Measurements from ENCODE around the gene RAB3GAP1.
"Not testable (repeated sequence)": the region's sequence is repeated elsewhere in the genome, so short reads cannot be mapped to it uniquely, and the experiment has no call there.

RAB3GAP1 gene

GRCh38 chr2:135074216-135074615 lies 22.1 kb downstream of the RAB3GAP1 start:
- TF ChIP-seq MYC (IDR thresholded peaks at IDR 0.05; ENCODE audit: low read depth, low read length) (no peak), POLR2A (IDR thresholded peaks at IDR 0.05; ENCODE audit: extremely low read depth, insufficient read length) (no peak)
- TF ChIP-seq, protein P1, sequence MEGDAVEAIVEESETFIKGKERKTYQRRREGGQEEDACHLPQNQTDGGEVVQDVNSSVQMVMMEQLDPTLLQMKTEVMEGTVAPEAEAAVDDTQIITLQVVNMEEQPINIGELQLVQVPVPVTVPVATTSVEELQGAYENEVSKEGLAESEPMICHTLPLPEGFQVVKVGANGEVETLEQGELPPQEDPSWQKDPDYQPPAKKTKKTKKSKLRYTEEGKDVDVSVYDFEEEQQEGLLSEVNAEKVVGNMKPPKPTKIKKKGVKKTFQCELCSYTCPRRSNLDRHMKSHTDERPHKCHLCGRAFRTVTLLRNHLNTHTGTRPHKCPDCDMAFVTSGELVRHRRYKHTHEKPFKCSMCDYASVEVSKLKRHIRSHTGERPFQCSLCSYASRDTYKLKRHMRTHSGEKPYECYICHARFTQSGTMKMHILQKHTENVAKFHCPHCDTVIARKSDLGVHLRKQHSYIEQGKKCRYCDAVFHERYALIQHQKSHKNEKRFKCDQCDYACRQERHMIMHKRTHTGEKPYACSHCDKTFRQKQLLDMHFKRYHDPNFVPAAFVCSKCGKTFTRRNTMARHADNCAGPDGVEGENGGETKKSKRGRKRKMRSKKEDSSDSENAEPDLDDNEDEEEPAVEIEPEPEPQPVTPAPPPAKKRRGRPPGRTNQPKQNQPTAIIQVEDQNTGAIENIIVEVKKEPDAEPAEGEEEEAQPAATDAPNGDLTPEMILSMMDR (IDR thresholded peaks at IDR 0.05; ENCODE audit: low read depth, low read length) = no peak
- TF ChIP-seq, protein P2, sequence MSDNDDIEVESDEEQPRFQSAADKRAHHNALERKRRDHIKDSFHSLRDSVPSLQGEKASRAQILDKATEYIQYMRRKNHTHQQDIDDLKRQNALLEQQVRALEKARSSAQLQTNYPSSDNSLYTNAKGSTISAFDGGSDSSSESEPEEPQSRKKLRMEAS (IDR thresholded peaks at IDR 0.05; ENCODE audit: low read depth, low read length) = no peak
- H3K4me3 ChIP-seq (ENCODE audit: low read depth, low read length) = no peak overlapping the region
- no peak for DNase-seq (ENCODE audit: low read depth)

- H3K4me3 ChIP-seq (ENCODE audit: low read depth, low read length) = no peak overlapping the region
- TF ChIP-seq, protein P2 (IDR thresholded peaks at IDR 0.05; ENCODE audit: low read depth, low read length) = no peak
- TF ChIP-seq, protein P1 (IDR thresholded peaks at IDR 0.05; ENCODE audit: low read depth, low read length) = no peak
- TF ChIP-seq MYC (IDR thresholded peaks at IDR 0.05; ENCODE audit: low read depth, low read length) = no peak
- TF ChIP-seq POLR2A (IDR thresholded peaks at IDR 0.05; ENCODE audit: extremely low read depth, insufficient read length) = no peak
Observed at GRCh38 chr2:135076556-135076955, 24.5 kb downstream of the RAB3GAP1 start.

DNA sequence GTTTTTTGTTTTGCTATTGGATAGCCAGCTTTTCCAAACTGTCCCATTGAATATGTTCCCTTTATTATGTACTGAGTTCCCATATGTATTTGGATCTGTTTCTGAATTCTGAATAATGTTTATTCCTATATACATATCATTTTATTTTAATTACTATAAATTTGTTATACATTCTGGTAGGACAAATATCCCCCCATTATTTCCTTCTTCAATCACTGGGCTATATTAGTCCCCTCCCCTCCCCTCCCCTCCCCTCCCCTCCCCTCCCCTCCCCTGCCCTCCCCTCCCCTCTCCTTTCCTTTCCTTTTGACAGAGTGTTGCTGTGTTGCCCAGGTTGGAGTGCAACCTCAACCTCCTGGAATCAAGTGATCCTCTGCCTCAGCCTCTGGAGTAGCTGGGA lies 26.3 kb downstream of the RAB3GAP1 start:
- H3K4me3 ChIP-seq (ENCODE audit: low read depth, low read length) = no peak overlapping the region
- TF ChIP-seq, protein P2 (IDR thresholded peaks at IDR 0.05; ENCODE audit: low read depth, low read length) = no peak
- TF ChIP-seq, protein P1 (IDR thresholded peaks at IDR 0.05; ENCODE audit: low read depth, low read length) = no peak
- TF ChIP-seq POLR2A (IDR thresholded peaks at IDR 0.05; ENCODE audit: extremely low read depth, insufficient read length) (no peak), MYC (IDR thresholded peaks at IDR 0.05; ENCODE audit: low read depth, low read length) (no peak)
- DNase-seq (ENCODE audit: low read depth) = no peak

More at GRCh38 chr2:135076556-135076955, 24.5 kb downstream of the RAB3GAP1 start:
- no peak for DNase-seq (ENCODE audit: low read depth)

DNA sequence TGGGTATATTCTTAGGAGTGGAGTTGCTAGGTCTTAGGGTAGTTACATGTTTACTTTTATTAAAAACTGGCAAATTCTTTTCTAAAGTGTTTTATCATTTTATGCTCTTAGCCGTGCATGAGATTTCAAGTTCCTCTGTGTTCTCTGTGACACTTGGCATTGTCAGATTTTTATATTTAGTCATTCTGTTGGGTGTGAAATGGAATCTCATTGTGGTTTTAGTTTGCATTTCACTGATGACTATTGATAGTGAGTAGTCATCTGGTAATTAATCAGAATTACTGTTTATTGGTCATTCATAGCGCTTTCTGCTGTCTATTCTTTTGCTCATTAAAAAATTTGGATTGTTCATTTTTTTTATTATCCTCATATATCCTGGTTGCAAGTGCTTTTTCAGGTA lies 34.1 kb downstream of the RAB3GAP1 start:
- H3K4me3 ChIP-seq (ENCODE audit: low read depth, low read length) = no peak overlapping the region
- DNase-seq (ENCODE audit: low read depth) = no peak
- TF ChIP-seq, protein P2 (IDR thresholded peaks at IDR 0.05; ENCODE audit: low read depth, low read length) = no peak
- TF ChIP-seq, protein P1 (IDR thresholded peaks at IDR 0.05; ENCODE audit: low read depth, low read length) = no peak
- TF ChIP-seq POLR2A (IDR thresholded peaks at IDR 0.05; ENCODE audit: extremely low read depth, insufficient read length) (no peak), MYC (IDR thresholded peaks at IDR 0.05; ENCODE audit: low read depth, low read length) (no peak)

DNA sequence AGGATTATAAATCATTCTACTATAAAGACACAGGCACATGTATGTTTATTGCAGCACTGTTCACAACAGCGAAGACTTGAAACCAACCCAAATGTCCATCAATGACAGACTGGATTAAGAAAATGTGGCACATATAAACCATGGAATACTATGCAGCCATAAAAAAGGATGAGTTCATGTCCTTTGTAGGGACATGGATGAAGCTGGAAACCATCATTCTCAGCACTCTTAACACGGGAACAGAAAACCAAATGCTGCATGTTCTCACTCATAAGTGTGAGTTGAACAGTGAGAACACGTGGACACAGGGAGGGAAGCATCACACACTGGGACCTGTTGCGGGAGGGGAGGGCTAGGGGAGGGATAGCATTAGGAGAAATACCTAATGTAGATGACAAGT lies 37.5 kb downstream of the RAB3GAP1 start:
- DNase-seq (ENCODE audit: low read depth); H3K4me3 ChIP-seq (ENCODE audit: low read depth, low read length): not testable (repeated sequence)

GRCh38 chr2:135091681-135092080 lies 39.6 kb downstream of the RAB3GAP1 start:
- no peak overlapping the region for H3K4me3 ChIP-seq (ENCODE audit: low read depth, low read length)
- DNase-seq (ENCODE audit: low read depth) = no peak
- TF ChIP-seq, protein P1 (IDR thresholded peaks at IDR 0.05; ENCODE audit: low read depth, low read length) = no peak
- TF ChIP-seq POLR2A (IDR thresholded peaks at IDR 0.05; ENCODE audit: extremely low read depth, insufficient read length) (no peak), MYC (IDR thresholded peaks at IDR 0.05; ENCODE audit: low read depth, low read length) (no peak)
- TF ChIP-seq, protein P2 (IDR thresholded peaks at IDR 0.05; ENCODE audit: low read depth, low read length) = no peak

Data from NB4 (cell line).